NK-92 treated with Interleukin-12 subunit alpha and Interleukin-12 subunit beta, amount 100 ng/mL, for 24 hours (cell line): ENCODE results near the gene CNPY1.
"Not testable (repeated sequence)": the region's sequence is repeated elsewhere in the genome, so short reads cannot be mapped to it uniquely, and the experiment has no call there.

ENCODE experiments used
- DNase-seq: peaks from one replicate; lab custom pipeline; 2025; lab: John Stamatoyannopoulos, UW

CNPY1 gene

GRCh38 chr7:155546449-155546848 is at the start of gene CNPY1:
Gene CNPY1, minus strand, starts transcription at chr7:155546559. Its CDS starts 630 bp downstream, at chr7:155545929.
- not testable (repeated sequence) for DNase-seq

GRCh38 chr7:155594961-155595366 is 48.6 kb upstream of the CNPY1 start:
- no peak for DNase-seq

GRCh38 chr7:155594163-155594732 is 47.9 kb upstream of the CNPY1 start:
- no peak for DNase-seq

- DNase-seq: no peak
Measured at GRCh38 chr7:155593461-155594162, 47.3 kb upstream of the CNPY1 start.

GRCh38 chr7:155591055-155591775 is 44.9 kb upstream of the CNPY1 start:
- DNase-seq: no peak

GRCh38 chr7:155590215-155591018 is 44.1 kb upstream of the CNPY1 start:
- peak; percentile 39 for DNase-seq

GRCh38 chr7:155589001-155589980 is 42.9 kb upstream of the CNPY1 start:
- DNase-seq: no peak

- DNase-seq: no peak
Measured at GRCh38 chr7:155588468-155588998, 42.2 kb upstream of the CNPY1 start.

- DNase-seq: no peak
Measured at GRCh38 chr7:155587486-155587885, 41.1 kb upstream of the CNPY1 start.

GRCh38 chr7:155586843-155587440 is 40.6 kb upstream of the CNPY1 start:
- no peak for DNase-seq

- no peak for DNase-seq
Measured at GRCh38 chr7:155585951-155586350, 39.6 kb upstream of the CNPY1 start.

- no peak for DNase-seq
Measured at GRCh38 chr7:155585532-155585895, 39.2 kb upstream of the CNPY1 start.

GRCh38 chr7:155584763-155585531 is 38.6 kb upstream of the CNPY1 start:
- no peak for DNase-seq

GRCh38 chr7:155584261-155584660 is 37.9 kb upstream of the CNPY1 start:
- DNase-seq: no peak

GRCh38 chr7:155583636-155584035 is 37.3 kb upstream of the CNPY1 start:
- DNase-seq: no peak

GRCh38 chr7:155581954-155582353 is 35.6 kb upstream of the CNPY1 start:
- no peak for DNase-seq

- no peak for DNase-seq
Measured at GRCh38 chr7:155581107-155581830, 34.9 kb upstream of the CNPY1 start.

GRCh38 chr7:155580367-155580766 is 34.0 kb upstream of the CNPY1 start:
- no peak for DNase-seq

GRCh38 chr7:155579565-155579964 is 33.2 kb upstream of the CNPY1 start:
- DNase-seq: no peak
